Posterior vena cava (tissue), 2 donors: Measurements from ENCODE around the gene SLC17A2. TPM values are rescaled to one million over a fixed set of nuclear protein-coding genes. Genes with fewer than 3 reads are reported as not detected.

Source experiments
- DNase-seq: peaks from one replicate; pipeline ENCODE4 v3.0.0-alpha.2; 2020; ENCODE audit warnings: low spot score
- intact Hi-C, 2 donors: fragments of 100-400 bp; cut with DNase I; formaldehyde crosslinking; loops; one replicate each; pipeline versions ENCODE4 v1.14.1 to v1.14.2; 2022 to 2023
- total RNA-seq, 2 donors: library from RNA; stranded (reverse); fragmentation: NEBNext Ultra II Directional; extraction: Animal tissue kit (Norgen Biotek cat#: 25700); gene quantifications; one replicate each; pipeline ENCODE4 v1.2.1, GENCODE V29; 2021
- donor health status: DM: yes; HTN: yes; CAD: no.
- donor health status: DM: yes; HTN: yes; CAD: no.

The SLC17A2 gene
- total RNA-seq, 2 donors from 2014 or later = not detected

- no peak for DNase-seq
- intact Hi-C loops = loop anchor here in 1 of 2 donors (10.0 kb wide), 1 partner anchor 191 kb away; no protein-coding TSS in a partner anchor
Observed at GRCh38 chr6:25895771-25896170, 34.7 kb downstream of the SLC17A2 start.

DNA sequence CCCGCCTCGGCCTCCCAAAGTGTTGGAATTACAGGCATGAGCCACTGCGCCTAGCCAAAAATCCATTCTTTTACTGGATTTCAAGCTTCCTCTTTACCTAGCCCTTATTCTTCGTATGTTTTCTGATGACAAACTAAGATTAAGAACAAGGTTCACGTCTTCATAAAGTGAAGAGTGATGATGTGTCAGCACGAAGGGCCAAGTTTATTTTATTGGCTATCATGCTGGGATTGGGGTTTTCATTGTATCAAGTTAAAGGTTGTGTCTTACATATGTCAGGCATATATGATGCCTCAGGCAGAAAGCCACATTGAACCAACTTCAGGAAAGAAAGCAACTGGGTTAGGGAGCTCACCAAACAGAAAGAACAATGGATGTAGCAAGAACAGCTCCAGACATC lies 36.7 kb downstream of the SLC17A2 start:
- no peak for DNase-seq
- intact Hi-C loops = loop anchor here in 1 of 2 donors (10.0 kb wide), 1 partner anchor 189 kb away; no protein-coding TSS in a partner anchor

GRCh38 chr6:25892877-25893276 lies 37.6 kb downstream of the SLC17A2 start:
- intact Hi-C loops = loop anchor here in 1 of 2 donors (10.0 kb wide), 1 partner anchor 188 kb away; no protein-coding TSS in a partner anchor
- no peak for DNase-seq

- no peak for DNase-seq
- intact Hi-C loops = loop anchor here in 1 of 2 donors (10.0 kb wide), 1 partner anchor 185 kb away; no protein-coding TSS in a partner anchor
Observed at GRCh38 chr6:25889877-25890853, 40.3 kb downstream of the SLC17A2 start.

DNA sequence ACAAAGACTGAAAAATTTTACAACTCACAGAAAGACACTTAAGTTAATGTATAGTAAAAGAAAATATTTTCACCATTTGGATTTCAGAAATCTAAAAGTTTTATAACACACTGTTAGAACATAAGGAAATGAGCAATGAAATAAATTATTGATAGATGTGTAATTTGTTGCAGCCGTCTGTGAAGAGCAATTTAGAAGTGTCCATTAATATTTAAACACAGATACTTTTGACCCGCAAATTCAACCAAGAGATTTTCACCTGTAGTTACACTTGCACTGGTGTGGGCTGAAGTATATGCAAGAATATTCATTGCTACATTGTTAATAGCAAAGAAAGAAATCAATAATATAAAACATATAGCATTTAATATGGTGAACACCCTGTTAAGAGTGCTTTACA lies 41.9 kb downstream of the SLC17A2 start:
- DNase-seq = no peak
- intact Hi-C loops = no loop called here

- intact Hi-C loops = no loop called here
- no peak for DNase-seq
Observed at GRCh38 chr6:25886066-25886465, 44.4 kb downstream of the SLC17A2 start.

DNA sequence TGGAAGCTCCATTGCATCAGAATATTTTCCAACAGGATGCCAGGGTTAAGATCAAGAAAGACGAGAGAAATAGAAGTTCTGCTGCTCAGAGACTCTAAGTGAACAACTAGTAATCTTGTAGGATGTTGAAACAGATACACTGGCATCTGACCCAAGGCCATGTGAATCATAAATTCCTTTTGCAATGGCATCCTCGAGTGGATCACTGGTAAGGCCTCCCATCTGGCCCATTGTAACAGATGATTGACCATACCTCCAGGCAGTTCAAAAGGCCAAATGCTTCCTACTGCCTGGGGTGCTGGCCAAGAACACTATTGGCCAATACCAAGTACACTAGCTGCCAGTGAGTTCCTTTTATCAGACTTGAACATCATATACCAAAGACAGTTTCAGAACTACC lies 46.5 kb downstream of the SLC17A2 start:
- DNase-seq = no peak
- intact Hi-C loops = no loop called here

DNA sequence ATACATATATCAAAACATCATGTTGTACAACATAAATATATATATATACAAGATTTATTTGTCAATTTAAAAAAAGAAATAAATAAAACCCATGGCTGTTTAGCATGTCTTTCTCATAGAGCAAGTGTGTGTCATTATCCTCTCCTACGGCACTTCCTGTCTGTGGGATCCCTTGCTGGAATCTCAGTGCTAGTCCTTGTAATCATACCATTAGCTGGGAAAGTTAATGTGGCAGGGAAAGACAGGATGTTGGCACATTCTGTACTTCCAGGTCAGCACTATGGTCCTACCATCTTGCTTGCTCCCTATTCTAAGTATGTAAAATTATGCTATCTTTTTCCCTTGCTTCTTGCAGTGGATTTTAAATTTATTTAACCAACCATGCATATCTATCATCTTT lies 47.0 kb downstream of the SLC17A2 start:
- intact Hi-C loops = no loop called here

DNA sequence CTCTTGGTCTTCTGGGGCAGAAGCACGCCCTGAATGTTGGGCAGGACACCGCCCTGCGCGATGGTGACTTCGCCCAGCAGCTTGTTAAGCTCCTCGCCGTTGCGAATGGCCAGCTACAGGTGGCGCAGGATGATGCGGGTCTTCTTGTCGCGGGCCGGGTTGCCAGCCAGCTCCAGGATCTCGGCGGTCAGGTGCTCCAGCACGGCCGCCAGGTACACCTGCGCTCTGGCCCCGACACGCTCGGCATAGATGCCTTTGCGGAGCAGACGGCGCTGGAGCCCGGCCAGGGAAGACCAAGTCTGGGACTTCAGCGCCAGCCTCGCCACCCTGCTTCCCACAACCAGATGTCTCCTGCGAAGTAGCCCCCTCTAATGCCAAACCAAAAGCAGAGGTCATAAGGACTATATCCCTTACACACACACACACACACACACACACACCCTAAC lies 48.4 kb downstream of the SLC17A2 start:
- intact Hi-C loops = no loop called here
- DNase-seq = peak; percentile 79

More for the DNA sequence above, 47.0 kb downstream of the SLC17A2 start:
- DNase-seq = no peak

DNA sequence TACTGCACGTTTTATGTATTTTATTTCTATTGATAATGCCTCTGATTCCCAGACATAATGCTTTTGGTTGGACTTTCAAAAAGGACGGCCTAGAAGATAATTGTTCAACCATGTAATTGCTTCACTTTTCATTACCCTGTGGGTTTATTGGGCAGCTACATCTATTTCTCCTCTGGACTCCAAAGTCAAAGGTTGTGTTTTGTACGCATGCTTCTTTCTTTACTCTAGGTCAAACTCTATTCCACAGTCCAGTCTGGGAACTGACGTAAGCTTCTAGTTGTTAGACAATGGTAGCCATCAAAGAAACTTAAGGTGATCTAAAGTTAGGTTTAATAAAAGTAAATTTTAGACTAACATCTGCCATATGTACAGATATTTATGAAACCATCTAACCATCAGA lies 49.9 kb downstream of the SLC17A2 start:
- intact Hi-C loops = no loop called here
- DNase-seq = no peak

GRCh38 chr6:25878721-25879322 lies 51.7 kb downstream of the SLC17A2 start:
- intact Hi-C loops = no loop called here
- no peak for DNase-seq

DNA sequence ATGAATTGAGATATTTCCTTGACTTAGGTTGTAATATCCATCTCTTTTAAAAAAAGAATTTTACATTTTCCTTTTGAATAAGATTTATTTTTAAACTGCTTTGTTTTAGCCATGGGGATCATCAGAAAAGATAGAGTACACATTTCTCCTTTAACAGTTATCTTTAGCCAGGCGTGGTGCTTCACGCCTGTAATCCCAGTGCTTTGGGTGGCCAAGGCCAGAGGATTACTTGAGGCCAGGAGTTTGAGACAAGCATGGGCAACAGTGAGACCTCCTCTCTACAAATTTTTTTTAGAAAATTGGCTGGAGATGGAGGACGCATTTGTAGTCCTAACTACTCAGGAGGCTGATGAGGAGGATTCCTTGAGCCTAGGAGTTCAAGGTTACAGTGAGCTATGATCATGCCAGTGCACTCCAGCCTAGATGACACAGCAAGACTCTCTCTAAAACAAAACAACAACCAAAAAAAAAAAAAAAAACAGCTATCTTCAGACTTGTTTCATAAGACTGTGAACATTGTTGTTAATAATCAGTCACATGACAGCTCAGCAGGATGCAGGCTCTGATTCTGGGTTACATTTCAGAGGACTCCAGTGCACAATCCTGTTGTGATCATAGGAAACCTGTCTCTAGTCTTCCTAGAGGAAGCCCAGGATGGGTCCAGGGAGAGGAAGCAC lies 54.4 kb downstream of the SLC17A2 start:
- DNase-seq = no peak
- intact Hi-C loops = no loop called here

DNA sequence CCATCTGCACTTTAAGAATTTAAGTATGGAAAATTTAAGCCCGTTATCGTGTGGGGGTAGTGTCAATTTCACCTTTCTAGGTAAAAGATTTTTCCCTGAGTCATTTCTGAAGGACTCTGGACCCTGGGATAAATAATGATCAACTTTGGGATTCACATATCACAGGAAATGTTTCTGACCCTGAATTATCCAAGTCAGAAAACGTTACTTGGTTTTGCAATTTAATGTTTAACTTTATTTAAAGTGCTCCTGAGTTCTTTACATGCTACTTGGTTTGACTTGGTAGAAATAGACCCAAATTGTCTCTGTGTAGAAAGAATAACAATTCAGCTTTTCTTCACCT lies 55.0 kb downstream of the SLC17A2 start:
- no peak for DNase-seq
- intact Hi-C loops = no loop called here

- DNase-seq = no peak
- intact Hi-C loops = no loop called here
Observed at GRCh38 chr6:25874822-25875562, 55.5 kb downstream of the SLC17A2 start.

DNA sequence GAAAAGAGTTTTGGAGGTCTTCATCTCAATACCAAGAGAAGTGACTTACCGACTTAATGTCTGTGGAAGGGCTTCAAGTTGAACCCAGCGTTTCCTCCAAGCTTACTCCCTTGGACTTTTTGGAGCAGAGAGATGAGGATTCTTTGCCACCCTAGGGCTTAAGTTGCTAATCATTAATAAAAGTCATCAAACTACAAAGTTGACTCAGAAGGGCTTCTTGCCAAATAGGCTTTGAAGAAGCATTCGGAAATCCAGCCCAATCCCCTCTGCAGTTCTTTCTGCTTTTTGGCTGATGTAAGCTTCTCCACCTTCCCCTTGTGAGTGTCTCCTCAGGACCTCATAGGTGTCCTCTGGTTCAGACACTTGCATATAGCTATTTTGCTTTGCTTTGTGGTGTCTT lies 56.4 kb downstream of the SLC17A2 start, which contains the start of gene SLC17A3:
Gene SLC17A3, minus strand, starts transcription at position 126 of the 400 bp plus-strand sequence. CDS start 5,856 bp downstream, outside the sequence.
- DNase-seq = no peak
- intact Hi-C loops = no loop called here

DNA sequence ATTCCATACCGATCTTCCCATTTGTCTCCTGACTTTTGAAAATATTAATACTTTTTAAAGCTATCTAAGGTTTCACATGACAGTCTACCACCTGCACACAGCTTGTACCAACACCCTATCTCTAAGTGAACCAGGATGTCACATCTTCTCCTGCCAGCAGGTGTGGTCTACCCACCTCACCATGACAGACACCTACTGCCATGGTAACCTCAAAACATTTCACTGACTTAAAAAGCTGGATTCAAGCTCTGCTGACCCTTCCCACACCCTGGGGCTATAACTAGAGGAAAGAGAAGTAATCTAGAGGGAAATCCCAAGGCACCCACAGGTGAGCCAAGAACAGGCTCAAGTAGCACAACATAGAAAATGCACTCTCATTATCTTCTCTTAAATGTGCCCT lies 57.7 kb downstream of the SLC17A2 start:
- no peak for DNase-seq
- intact Hi-C loops = no loop called here

DNA sequence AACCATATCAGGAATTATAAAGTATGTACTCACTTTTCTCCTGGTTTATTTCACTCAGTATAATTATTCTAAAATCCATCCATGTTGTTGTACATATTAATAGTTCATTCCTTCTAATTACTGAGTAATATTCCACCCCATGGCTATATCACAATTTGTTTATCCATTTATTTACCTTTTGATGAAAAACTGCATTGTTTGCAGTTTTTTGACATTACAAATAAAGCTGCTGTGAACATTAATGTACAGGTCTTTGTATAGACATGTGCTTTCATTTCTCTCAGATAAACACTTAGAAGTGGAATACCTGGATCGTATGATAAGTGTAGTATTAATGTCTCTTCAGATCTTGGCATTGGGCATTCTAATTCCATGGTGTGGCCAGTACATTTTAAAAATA lies 60.7 kb downstream of the SLC17A2 start:
- no peak for DNase-seq
- intact Hi-C loops = no loop called here

GRCh38 chr6:25868436-25869183 lies 61.9 kb downstream of the SLC17A2 start:
- no peak for DNase-seq

More at GRCh38 chr6:25868436-25869183, 61.9 kb downstream of the SLC17A2 start:
- intact Hi-C loops = no loop called here
